OCI-LY3 (cell line): ENCODE data around the gene SAMD4A.

Experiments used
- EZH2phosphoT487 ChIP-seq: fragments of 200-600 bp; shearing (Covaris generic); IDR thresholded peaks from 2 replicates; pipeline ENCODE4 v1.6.1; 2018; ENCODE audit warnings: antibody characterized with exemption, mixed run types, low read depth
- TF ChIP-seq, protein P1 (sequence below): fragments of 200-600, 300-600 bp; sonication (generic); IDR thresholded peaks from 2 replicates; pipeline ENCODE4 v1.5.1; 2014; ENCODE audit warnings: antibody characterized with exemption, low read length, low read depth

DNA sequence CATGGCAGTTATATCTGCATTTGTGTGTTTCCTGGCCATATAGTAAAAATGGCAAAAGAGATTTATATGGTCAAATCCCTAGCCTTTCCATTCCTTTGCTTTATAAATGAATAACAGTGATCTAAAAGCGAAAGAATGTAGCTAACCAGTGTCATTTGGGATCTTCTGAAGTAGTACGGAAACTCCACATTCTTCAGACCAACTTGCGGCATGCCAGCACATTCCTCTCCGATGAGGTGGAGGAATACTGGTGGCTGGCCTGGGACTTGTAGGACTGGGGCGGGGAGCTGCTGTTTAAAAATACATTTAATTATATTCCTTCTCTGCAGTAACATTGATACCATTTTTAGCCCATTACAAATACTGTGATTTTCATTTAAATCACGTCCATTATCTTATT is 85.3 kb downstream of the SAMD4A start:
- TF ChIP-seq, protein P1, sequence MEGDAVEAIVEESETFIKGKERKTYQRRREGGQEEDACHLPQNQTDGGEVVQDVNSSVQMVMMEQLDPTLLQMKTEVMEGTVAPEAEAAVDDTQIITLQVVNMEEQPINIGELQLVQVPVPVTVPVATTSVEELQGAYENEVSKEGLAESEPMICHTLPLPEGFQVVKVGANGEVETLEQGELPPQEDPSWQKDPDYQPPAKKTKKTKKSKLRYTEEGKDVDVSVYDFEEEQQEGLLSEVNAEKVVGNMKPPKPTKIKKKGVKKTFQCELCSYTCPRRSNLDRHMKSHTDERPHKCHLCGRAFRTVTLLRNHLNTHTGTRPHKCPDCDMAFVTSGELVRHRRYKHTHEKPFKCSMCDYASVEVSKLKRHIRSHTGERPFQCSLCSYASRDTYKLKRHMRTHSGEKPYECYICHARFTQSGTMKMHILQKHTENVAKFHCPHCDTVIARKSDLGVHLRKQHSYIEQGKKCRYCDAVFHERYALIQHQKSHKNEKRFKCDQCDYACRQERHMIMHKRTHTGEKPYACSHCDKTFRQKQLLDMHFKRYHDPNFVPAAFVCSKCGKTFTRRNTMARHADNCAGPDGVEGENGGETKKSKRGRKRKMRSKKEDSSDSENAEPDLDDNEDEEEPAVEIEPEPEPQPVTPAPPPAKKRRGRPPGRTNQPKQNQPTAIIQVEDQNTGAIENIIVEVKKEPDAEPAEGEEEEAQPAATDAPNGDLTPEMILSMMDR = no peak
- no peak for TF ChIP-seq EZH2phosphoT487
